GM18870 (cell line): ENCODE results near the gene SLC16A6.
A peak's percentile ranks its signal among the peaks of the same experiment; 100 is the strongest.
"Not testable (repeated sequence)": the region's sequence is repeated elsewhere in the genome, so short reads cannot be mapped to it uniquely, and the experiment has no call there.

Experiments
- ATAC-seq: cut with Tn5 transposase; IDR thresholded peaks from one replicate; pipeline ENCODE4 v1.9.1; 2021; ENCODE audit warnings: moderate library complexity; ENCODE audit not compliant: unreplicated experiment

The SLC16A6 gene

GRCh38 chr17:68253426-68253825, 37.5 kb downstream of the SLC16A6 start:
- ATAC-seq, result not testable (repeated sequence)

GRCh38 chr17:68249354-68249765, 41.6 kb downstream of the SLC16A6 start:
- ATAC-seq, result no peak

GRCh38 chr17:68248891-68249290, 42.0 kb downstream of the SLC16A6 start:
- no peak for ATAC-seq

- peak; percentile 27 for ATAC-seq
Measured at GRCh38 chr17:68248199-68248825, 42.6 kb downstream of the SLC16A6 start.

- peak; percentile 73 for ATAC-seq
Measured at GRCh38 chr17:68247445-68248198, 43.3 kb downstream of the SLC16A6 start, which contains the start of gene AMZ2. Gene AMZ2, plus strand, starts transcription at chr17:68248043. Its CDS starts 2,145 bp downstream, at chr17:68250188.

GRCh38 chr17:68246271-68247028, 44.5 kb downstream of the SLC16A6 start:
- no peak for ATAC-seq

GRCh38 chr17:68239632-68240366, 51.1 kb downstream of the SLC16A6 start:
- no peak for ATAC-seq

GRCh38 chr17:68238871-68239253, 52.1 kb downstream of the SLC16A6 start:
- no peak for ATAC-seq

GRCh38 chr17:68238164-68238870, 52.6 kb downstream of the SLC16A6 start:
- peak; percentile 15 for ATAC-seq

GRCh38 chr17:68237369-68238163, 53.4 kb downstream of the SLC16A6 start:
- ATAC-seq, result peak; percentile 75

- ATAC-seq, result not testable (repeated sequence)
Measured at GRCh38 chr17:68235336-68235791, 55.6 kb downstream of the SLC16A6 start.

GRCh38 chr17:68234726-68235335, 56.1 kb downstream of the SLC16A6 start:
- peak; percentile 46 for ATAC-seq

- ATAC-seq, result not testable (repeated sequence)
Measured at GRCh38 chr17:68232741-68233140, 58.2 kb downstream of the SLC16A6 start.

- no peak for ATAC-seq
Measured at GRCh38 chr17:68231541-68231940, 59.4 kb downstream of the SLC16A6 start.

GRCh38 chr17:68231131-68231530, 59.8 kb downstream of the SLC16A6 start:
- ATAC-seq, result not testable (repeated sequence)

GRCh38 chr17:68229619-68230018, 61.3 kb downstream of the SLC16A6 start:
- ATAC-seq, result no peak

- ATAC-seq, result no peak
Measured at GRCh38 chr17:68228817-68229570, 61.9 kb downstream of the SLC16A6 start.

GRCh38 chr17:68228039-68228680, 62.8 kb downstream of the SLC16A6 start:
- not testable (repeated sequence) for ATAC-seq
